ENCODE data around the gene LRCOL1. TPM values are rescaled to one million over a fixed set of nuclear protein-coding genes. Genes with fewer than 3 reads are reported as not detected.

The LRCOL1 gene
- total RNA-seq, 1 experiment from 2014 or later, result 0.24 TPM

DNA sequence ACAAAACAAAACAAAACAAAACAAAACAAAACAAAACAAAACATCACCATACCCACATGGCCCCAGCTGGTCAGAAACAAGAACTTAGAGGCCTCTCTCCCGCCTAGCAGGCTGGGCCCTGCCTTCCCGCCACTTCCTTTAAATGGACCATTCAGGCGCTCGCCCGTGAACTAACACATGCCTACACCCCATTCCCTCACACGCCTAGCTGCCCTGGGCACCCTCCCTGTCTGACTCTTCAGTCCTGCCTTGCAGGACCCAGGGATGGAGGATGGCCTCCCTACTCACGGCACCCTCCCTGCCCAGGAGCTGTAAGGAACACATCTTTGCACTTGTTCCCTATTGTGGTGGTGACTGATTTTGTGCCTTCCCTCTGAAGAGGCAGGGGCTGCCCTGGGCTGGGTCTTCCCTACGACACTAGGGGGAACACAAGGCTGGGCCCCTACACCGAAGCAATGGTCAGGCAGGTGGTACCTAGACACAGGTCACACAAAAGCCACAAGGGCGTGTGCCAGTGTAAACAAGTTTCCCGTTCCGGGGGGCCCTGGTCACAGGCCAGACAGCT, 29.7 kb upstream of the LRCOL1 start:
- TF ChIP-seq TEAD4 (CRISPR knock-in tag; IDR thresholded peaks at IDR 0.05), result no peak
- TF ChIP-seq ATF1 (CRISPR knock-in tag; IDR thresholded peaks at IDR 0.05), result no peak
- TF ChIP-seq, protein P1, sequence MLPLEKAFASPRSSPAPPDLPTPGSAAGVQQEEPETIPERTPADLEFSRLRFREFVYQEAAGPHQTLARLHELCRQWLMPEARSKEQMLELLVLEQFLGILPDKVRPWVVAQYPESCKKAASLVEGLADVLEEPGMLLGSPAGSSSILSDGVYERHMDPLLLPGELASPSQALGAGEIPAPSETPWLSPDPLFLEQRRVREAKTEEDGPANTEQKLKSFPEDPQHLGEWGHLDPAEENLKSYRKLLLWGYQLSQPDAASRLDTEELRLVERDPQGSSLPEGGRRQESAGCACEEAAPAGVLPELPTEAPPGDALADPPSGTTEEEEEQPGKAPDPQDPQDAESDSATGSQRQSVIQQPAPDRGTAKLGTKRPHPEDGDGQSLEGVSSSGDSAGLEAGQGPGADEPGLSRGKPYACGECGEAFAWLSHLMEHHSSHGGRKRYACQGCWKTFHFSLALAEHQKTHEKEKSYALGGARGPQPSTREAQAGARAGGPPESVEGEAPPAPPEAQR (CRISPR knock-in tag; IDR thresholded peaks at IDR 0.05), result no peak
- TF ChIP-seq, protein P2, sequence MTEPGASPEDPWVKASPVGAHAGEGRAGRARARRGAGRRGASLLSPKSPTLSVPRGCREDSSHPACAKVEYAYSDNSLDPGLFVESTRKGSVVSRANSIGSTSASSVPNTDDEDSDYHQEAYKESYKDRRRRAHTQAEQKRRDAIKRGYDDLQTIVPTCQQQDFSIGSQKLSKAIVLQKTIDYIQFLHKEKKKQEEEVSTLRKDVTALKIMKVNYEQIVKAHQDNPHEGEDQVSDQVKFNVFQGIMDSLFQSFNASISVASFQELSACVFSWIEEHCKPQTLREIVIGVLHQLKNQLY (CRISPR knock-in tag; IDR thresholded peaks at IDR 0.05), result no peak
- TF ChIP-seq ZNF671 (CRISPR knock-in tag; IDR thresholded peaks at IDR 0.05), result no peak
- no peak for TF ChIP-seq ZNF317 (CRISPR knock-in tag; IDR thresholded peaks at IDR 0.05; ENCODE audit: borderline replicate concordance, low read depth)
- no peak for TF ChIP-seq ZNF219 (CRISPR knock-in tag; IDR thresholded peaks at IDR 0.05; ENCODE audit: borderline replicate concordance)
- no peak for TF ChIP-seq FOXP1 (CRISPR knock-in tag; IDR thresholded peaks at IDR 0.05; ENCODE audit: borderline replicate concordance)
- TF ChIP-seq ZNF121 (CRISPR knock-in tag; IDR thresholded peaks at IDR 0.05), result no peak
- no peak for TF ChIP-seq CBFB (CRISPR knock-in tag; IDR thresholded peaks at IDR 0.05; ENCODE audit: low read depth)
- no peak for TF ChIP-seq CREB1 (CRISPR knock-in tag; IDR thresholded peaks at IDR 0.05)
- TF ChIP-seq ELF4 (CRISPR knock-in tag; IDR thresholded peaks at IDR 0.05; ENCODE audit: low read depth), result no peak
- no peak for TF ChIP-seq ZNF416 (CRISPR knock-in tag; IDR thresholded peaks at IDR 0.05)
- TF ChIP-seq, protein P3, sequence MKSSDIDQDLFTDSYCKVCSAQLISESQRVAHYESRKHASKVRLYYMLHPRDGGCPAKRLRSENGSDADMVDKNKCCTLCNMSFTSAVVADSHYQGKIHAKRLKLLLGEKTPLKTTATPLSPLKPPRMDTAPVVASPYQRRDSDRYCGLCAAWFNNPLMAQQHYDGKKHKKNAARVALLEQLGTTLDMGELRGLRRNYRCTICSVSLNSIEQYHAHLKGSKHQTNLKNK (CRISPR knock-in tag; IDR thresholded peaks at IDR 0.05), result no peak
- TF ChIP-seq, protein P4, sequence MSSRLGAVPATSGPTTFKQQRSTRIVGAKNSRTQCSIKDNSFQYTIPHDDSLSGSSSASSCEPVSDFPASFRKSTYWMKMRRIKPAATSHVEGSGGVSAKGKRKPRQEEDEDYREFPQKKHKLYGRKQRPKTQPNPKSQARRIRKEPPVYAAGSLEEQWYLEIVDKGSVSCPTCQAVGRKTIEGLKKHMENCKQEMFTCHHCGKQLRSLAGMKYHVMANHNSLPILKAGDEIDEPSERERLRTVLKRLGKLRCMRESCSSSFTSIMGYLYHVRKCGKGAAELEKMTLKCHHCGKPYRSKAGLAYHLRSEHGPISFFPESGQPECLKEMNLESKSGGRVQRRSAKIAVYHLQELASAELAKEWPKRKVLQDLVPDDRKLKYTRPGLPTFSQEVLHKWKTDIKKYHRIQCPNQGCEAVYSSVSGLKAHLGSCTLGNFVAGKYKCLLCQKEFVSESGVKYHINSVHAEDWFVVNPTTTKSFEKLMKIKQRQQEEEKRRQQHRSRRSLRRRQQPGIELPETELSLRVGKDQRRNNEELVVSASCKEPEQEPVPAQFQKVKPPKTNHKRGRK (CRISPR knock-in tag; IDR thresholded peaks at IDR 0.05; ENCODE audit: borderline replicate concordance), result no peak
- TF ChIP-seq ZNF425 (CRISPR knock-in tag; conservative IDR thresholded peaks at IDR 0.05), result no peak
- TF ChIP-seq ZNF423 (CRISPR knock-in tag; IDR thresholded peaks at IDR 0.05), result no peak
- TF ChIP-seq ZBTB21 (CRISPR knock-in tag; IDR thresholded peaks at IDR 0.05; ENCODE audit: borderline replicate concordance), result no peak
- Mint-ChIP-seq H3K4me1 (no peaks in the 10 kb centered on the region), H3K27me3 (ENCODE audit: low read depth) (no peaks in the 10 kb centered on the region), H3K27ac (no peak overlapping the region), H3K9me3 (no peaks in the 10 kb centered on the region), H3K36me3 (peaks cover 65% of the 10 kb centered on the region), H3K4me3 (no peak overlapping the region)
- ATAC-seq, result no peak
- ChIA-PET POLR2A (no interaction called here), CTCF (interaction anchor here (0.6 to 0.7 kb wide), 2 partner anchors 68 to 701 kb away, joined by 3 to 5 read pairs; no protein-coding TSS in a partner anchor)
- no peak for DNase-seq (ENCODE audit: low spot score)
